KG1 (cell line): ENCODE results near the gene CHTF8.

Experiments
- DNase-seq: peaks from one replicate; lab custom pipeline; 2025; lab: John Stamatoyannopoulos, UW

CHTF8 gene

DNA sequence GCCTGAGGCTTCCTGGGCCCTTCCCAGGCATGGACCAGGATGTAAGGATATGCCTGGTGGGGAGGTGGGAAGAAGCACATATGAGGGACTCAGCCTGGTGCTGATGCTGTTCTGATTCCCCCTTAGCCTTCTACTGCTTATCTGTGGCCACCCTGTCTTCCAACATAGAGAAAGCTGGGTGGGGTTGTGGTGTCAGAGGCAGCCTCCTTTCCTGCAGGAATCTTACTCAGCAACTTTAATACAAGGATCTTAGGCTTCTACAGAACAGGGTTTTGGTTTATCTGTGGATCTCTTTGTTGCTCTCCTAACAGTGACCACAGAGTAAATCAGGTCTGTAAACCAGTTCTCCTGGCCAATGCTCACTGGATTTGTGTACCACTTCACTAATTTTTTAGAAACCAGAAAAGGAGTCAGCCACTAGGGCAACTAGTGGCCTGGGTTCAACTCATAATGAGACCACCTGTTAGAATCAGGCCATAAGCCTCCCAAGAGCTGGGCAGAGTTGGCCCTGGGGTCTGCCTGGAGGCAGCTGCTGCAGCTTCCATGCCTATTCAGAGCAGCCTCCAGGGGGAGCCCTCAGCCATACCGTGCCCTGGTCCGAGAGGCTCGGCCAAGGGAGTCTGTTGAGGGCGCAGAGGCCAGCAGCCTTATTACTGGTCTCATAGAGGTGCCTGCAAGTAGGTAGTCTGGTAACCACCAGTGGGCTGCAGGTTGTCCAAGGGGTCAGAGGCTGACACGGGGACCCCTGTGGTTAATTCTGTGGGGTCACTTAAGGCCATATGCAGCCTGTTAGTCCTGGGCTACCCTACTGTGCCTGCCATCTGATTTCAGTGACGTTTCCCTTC is 19.9 kb downstream of the CHTF8 start:
- DNase-seq, result peak; percentile 10

DNA sequence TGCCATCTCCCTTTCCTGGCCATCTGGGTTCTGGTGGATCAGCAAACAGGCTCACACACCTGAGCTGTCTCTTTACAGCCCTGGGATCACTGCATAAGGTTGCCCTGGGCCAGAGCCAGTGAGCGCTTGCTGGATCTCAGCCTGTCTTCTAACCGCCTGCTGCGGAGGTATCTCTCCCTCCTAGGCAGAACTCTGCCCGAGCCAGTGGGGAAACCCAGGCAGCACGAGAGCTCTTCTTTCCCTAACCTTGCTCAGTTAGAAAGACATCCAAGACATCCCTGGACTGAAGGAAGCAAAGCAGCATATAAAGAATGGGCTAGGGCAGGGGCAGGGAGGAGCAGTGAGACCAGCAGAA is 20.5 kb downstream of the CHTF8 start:
- no peak for DNase-seq

- DNase-seq, result no peak
Observed at GRCh38 chr16:69111216-69111875, 21.0 kb downstream of the CHTF8 start.

DNA sequence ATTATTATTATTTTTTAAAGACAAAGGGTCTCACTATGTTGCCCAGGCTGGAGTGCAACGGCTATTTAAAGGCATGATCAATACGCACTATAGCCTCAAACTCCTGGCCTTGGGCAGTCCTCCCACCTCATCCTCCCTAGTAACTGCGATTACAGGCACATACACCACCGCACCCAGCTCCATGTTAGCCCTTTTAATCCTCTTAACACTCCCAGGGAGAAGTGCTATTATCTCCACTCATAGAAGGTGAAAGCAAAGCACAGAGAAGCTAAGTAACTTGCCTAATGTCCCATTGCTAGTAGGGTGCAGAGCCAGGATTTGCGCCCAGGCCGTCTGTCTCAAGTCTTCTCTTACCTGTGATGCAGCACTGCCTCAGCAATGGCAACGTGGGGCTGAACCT is 22.0 kb downstream of the CHTF8 start:
- no peak for DNase-seq

DNA sequence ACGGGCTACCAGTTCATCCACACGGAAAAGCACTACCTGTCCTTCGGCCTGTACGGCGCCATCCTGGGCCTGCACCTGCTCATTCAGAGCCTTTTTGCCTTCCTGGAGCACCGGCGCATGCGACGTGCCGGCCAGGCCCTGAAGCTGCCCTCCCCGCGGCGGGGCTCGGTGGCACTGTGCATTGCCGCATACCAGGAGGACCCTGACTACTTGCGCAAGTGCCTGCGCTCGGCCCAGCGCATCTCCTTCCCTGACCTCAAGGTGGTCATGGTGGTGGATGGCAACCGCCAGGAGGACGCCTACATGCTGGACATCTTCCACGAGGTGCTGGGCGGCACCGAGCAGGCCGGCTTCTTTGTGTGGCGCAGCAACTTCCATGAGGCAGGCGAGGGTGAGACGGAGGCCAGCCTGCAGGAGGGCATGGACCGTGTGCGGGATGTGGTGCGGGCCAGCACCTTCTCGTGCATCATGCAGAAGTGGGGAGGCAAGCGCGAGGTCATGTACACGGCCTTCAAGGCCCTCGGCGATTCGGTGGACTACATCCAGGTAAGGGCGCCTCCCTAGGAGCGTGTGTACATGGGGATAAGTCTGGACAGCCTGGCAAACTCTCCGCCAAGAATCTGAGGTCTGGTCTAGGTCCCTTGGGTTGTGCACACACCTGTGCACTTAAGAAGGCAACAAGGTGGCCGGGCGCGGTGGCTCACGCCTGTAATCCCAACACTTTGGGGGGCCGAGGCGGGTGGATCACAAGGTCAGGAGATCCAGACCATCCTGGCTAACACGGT is 22.7 kb downstream of the CHTF8 start:
- DNase-seq, result no peak

GRCh38 chr16:69108905-69109252 is 23.5 kb downstream of the CHTF8 start:
- no peak for DNase-seq

GRCh38 chr16:69108064-69108904 is 24.1 kb downstream of the CHTF8 start:
- no peak for DNase-seq

- no peak for DNase-seq
Observed at GRCh38 chr16:69107316-69107962, 24.9 kb downstream of the CHTF8 start.

- DNase-seq, result no peak
Observed at GRCh38 chr16:69106491-69107315, 25.7 kb downstream of the CHTF8 start.

- DNase-seq, result peak; percentile 46
Observed at GRCh38 chr16:69105501-69106361, 26.7 kb downstream of the CHTF8 start, which contains the start of gene HAS3. HAS3 (plus strand) TSS chr16:69105653; CDS start chr16:69109396, 3,743 bp downstream.

DNA sequence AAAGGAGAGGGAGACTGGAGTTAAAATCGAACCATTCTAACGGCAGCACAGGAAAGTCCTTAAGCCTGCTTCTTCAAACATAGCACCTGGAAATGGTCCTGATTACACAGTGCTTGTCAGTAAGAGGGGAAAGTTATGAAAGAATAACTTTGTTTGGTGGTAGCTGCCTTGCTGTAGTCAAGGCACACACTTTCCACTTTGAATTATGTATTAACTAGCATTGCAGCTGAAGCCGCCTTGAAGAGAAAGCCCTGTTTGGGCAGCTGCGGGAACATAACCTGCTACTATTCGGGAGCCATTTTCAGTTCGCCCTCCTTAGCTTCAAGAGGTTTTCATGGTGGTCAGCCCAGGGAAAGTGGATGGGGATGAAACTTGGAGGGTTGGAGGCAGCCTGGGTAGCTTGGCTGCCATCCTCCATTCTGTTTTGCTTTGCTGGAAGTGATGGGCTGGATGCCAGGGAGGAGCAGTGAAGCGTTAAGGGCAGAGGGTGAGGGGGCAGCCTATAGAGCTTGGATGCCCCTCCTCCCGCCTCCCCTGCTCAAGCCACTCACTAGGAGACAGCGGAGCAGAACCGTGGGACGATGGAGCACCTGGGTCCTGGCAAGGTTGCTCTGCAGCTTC is 32.2 kb downstream of the CHTF8 start:
- no peak for DNase-seq

GRCh38 chr16:69095193-69095592 is 37.2 kb downstream of the CHTF8 start:
- DNase-seq, result no peak

- no peak for DNase-seq
Observed at GRCh38 chr16:69094501-69094900, 37.9 kb downstream of the CHTF8 start.

- no peak for DNase-seq
Observed at GRCh38 chr16:69093974-69094373, 38.4 kb downstream of the CHTF8 start.

DNA sequence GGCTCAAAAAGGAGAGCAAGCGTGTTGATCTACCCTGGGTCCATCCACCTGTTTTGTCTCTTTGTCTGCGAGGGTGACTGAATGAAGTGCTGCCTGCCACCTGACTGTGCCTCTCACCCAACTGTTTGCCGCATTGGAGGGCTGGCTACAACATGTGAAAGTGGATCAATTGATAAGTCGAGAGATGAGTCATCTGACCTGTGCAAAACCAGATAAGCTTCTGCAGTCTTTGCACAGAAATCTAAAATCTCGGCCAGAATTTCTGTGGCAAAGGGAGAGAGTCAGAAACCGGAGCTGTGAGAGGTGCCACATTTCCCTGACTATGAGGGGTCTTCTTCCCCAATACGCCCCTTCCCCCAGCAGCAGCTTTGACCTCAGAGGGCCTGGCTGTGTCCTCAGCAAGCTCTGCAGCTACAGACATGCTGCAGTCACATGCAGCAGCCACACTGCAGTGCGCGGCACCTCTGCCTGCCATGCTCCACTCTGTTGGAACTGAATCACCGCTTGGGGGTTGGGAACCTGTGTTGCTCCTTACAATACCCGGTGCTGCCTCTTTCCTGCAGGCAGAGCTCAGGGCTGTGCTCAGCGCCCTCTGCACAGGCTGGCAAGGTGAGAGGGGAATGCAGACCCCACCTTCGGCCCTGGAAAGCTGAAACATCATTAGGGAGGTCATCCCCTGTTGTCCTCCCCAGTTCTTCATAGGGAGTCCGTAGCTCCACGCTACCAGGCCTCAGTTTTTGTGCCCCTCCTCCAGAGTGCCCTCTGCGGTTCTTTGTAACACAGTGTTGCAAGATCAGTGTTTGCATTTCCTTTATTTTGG is 43.1 kb downstream of the CHTF8 start:
- DNase-seq, result no peak

DNA sequence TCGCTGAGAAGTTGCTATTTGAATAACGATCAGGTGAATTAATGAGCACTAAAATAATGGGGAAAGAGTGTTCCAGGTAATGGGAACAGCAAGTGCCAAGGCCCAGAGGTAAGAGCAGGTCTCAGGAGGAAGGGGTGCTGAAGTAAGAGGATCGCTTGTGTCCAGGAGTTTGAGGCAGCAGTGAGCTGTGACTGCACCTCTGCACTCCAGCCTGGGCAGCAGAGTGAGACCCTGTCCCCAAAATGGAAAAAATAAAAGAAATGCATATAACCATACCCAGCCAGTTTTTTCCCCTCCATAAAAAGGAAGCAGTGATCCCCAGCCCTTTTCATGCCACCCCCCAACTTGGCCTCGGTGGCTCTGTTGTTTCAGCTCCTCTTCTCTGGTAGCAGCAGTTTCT is 43.7 kb downstream of the CHTF8 start:
- no peak for DNase-seq

DNA sequence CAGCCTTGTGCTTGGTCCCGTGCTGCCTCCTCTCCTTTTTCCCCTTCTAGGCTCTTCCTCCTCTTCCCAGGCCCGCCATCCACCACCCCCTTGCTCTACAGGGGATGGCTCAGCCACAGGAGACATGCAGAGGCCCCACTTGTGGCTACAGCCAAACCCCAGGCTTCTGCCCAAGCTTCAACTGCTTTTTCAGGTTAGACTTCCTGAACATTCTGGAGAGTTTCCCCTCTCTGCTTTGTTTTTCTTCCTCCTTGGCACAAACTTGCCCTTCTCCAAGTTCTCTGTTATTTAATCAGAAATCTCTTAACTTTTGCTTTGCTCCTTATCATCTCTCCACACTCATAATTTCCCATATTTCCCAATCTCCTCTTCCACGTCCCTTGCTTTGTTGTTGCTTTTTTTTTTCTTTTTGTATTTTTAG is 45.2 kb downstream of the CHTF8 start:
- no peak for DNase-seq

- no peak for DNase-seq
Observed at GRCh38 chr16:69085032-69085695, 47.2 kb downstream of the CHTF8 start.
